Hypothalamus (tissue), 51 donors: Measurements from ENCODE around the gene LRBA.
"Not testable (repeated sequence)": the region's sequence is repeated elsewhere in the genome, so short reads cannot be mapped to it uniquely, and the experiment has no call there.

Source experiments
- DNase-seq, 51 donors: peaks; one replicate each; lab custom pipeline; 2025; lab: John Stamatoyannopoulos, UW

LRBA gene

GRCh38 chr4:150681063-150681462, 334.0 kb downstream of the LRBA start:
- no peak for DNase-seq

DNA sequence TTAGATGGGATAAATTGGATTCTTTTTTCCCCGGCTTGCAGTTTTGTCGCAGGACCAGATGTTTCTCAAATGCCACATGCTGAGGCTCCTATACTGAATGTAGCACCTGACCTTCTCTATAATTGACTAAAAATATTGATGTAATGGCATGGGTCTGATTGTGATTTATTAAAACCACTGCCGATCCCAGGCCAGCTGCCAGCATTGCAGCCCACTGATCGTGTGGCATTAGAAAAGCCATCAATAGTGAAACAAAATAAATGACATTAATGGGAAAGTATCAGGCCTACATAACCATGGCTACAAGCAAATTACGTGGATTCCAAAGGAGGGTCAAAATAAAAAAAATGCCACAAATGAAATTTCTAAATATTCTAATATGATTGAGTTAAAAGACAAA, 334.4 kb downstream of the LRBA start:
- DNase-seq: no peak

DNA sequence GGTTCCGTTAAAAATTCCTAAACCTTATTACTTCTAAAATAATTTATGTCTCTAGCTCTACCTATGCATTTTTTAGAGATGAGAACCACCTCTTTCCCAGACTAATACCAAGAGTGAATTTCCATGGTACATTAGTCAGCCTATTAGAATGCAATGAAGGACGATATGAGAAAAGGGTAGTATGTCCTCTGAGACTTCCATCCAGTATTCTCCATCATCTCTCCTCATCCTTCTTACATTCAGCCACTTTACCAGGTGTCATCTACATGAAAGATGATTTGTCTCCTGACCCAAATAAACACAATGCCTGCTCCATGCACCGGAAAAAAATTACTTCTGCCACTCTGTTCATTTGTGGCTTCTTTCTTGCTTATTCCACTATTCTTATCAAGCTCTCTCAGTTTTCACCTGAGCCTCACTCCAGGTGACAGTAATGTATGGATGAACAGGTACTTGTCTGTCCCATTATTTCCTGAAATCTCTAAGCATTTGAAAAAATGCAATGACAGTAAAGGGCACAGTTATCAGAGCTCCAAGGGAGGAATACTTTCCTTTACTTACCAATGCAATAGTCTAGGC, 335.2 kb downstream of the LRBA start:
- DNase-seq: no peak

DNA sequence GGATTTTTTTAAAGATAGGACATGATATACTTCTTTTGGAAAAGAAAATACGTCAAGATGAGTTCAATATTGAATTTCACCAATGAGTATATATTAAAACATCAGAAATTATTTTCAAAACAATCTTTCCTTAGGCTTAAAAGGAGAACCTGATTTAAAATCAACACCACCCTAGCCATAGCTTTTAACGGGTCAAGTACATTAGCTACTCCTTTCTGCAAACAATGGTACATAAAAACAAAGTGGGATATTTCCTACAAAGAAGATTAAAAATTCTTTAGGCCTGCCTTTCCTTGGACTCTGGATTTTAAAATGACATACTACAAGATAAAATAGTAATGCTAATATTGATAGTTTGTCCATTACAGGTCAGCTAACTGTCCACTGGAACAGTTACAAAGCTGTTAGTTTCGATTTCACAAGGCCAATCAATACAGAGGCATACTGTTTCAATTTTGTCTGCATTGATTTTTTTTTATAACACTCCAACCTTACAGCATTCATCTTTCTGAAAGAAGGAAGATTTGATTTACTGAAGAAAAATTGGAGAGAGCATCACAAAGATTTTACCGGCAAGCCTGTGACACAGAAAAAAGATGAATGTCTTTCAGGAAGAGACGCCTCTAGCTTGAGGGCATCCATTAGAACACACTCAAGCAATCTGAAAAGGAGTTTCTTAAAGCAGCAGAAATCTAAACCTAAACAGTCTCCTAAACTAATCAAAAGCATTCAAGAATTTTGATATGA, 335.9 kb downstream of the LRBA start:
- DNase-seq: no peak

- DNase-seq: no peak
Observed at GRCh38 chr4:150673793-150674192, 341.3 kb downstream of the LRBA start.

GRCh38 chr4:150668824-150669223, 346.3 kb downstream of the LRBA start:
- no peak for DNase-seq

DNA sequence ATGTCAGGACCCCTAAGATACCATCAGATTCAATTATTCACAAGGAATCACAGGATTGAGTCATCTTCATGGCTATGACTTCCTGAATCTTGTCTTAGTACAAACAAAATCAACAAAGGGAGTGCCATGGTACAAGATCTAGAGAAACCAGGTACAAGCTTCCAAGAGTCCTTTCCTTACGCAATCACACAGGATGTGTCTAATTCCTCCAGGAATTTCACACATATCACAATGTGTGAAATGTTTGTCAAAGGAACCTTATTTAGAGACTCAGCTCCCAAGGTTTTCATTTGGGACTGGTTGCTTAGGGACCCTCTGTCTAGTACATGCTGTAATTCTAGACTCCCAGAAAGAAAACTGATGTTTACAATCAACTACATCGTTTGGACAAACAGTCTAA, 350.1 kb downstream of the LRBA start:
- DNase-seq: no peak

DNA sequence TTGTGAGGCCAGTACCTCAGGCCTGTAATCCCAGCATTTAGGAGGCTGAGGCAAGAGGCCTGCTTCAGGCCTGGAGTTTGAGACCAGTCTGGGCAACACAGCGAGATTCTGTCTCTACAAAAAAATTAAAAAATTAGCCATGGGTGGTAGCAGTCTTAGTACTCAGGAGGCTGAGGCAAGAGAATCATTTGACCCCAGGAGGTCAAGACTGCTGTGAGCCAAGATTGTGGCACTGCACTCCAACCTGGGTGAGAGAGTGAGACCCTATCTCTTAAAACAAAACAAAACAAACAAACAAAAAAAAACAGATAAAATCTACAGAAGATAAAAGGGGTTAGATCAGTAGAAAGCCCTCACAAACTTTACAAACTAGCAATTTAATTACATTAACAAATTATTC, 352.4 kb downstream of the LRBA start:
- DNase-seq: no peak

GRCh38 chr4:150661551-150661950, 353.5 kb downstream of the LRBA start:
- not testable (repeated sequence) for DNase-seq

DNA sequence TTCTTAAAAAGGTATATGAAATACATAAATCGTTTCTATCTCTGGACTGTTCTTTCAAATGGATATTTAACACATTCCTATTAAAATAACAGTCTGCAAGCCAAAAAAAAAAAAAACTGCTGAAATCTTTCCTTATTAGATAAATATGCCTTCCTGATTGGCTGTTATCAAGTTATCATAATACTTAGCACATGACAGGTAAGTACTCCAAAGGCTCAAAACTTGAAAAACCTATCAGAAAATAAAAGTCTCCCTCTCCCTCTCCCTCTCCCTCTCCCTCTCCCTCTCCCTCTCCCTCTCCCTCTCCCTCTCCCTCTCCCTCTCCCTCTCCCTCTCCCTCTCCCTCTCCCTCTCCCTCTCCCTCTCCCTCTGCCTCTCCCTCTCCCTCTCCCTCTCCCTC, 356.8 kb downstream of the LRBA start:
- DNase-seq: not testable (repeated sequence)

DNA sequence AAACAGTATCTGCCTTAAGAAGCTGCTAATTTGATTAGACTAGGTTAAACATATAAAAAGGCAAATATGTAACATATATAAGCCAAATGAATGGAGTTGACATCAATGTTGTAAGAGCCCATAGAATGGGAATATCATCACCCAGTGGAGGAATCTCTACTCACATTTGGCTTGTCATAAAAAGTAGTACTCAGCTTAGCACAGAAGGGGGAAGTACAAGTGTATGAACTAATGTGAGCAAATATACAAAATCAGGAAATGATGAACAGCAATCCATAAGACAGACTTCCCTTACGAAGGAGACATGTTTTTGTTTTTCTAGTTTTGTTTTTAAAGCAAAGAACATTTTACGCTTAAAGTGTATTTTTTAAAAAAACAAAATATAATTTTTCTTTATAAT, 358.2 kb downstream of the LRBA start:
- no peak for DNase-seq

DNA sequence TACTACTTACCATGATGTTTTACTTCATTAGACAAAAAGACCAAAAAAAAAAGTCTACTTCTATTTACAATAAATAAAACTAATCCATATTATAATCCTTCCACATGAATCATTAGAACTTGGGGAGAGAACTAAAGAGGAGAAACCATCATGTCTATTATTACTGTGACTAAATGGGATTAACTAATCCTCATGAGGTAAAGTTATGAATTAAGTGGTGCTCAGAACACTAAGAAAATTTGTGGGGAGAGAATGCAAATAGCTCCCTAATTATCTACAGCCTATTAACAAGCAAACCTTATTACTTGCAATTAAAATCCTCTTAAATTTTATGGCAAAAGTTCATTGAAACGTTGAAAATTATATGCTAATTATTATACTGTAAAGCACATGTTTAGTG, 364.3 kb downstream of the LRBA start:
- no peak for DNase-seq

DNA sequence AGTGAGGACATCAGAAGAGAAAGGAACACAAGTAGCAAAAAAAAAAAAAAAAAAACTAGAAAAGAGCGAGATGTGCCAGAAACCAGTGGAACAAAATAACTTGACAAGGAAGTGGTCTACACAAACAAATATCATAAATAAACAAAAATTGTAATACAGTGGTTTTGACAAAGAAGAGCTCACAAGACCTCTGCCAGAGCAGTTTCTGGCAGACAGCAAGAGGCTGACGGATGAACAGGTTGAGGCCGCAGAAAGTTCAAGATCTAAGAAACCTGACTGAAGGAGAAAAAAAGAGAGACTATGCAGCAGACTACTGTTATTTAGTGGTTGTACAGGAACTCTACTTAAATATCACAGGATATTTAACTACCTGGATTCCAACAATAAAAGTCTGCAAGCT, 367.0 kb downstream of the LRBA start:
- no peak for DNase-seq

- no peak for DNase-seq
Observed at GRCh38 chr4:150647008-150647407, 368.1 kb downstream of the LRBA start.

GRCh38 chr4:150641612-150642011, 373.5 kb downstream of the LRBA start:
- DNase-seq: no peak

DNA sequence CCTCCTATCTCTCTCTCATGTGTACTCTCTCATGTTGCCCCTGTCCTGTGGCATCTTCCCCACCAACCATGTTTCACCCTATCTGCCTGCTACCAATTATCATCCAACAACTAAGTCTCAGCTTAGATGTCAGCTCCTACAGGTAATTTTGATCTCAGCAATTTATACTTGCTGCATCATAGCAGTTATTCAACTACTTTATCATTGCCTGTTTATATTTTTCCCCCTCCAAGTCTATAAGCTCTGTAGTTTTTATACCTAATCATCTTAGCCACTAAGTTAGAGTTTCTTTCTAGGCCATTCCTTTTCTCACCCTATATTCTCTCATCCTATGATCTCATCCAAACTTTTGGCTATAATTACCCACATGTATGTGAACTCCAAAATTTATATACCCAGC, 382.4 kb downstream of the LRBA start:
- DNase-seq: no peak

- no peak for DNase-seq
Observed at GRCh38 chr4:150628073-150628472, 387.0 kb downstream of the LRBA start.

GRCh38 chr4:150625033-150625432, 390.1 kb downstream of the LRBA start:
- DNase-seq: no peak

- DNase-seq: no peak
Observed at GRCh38 chr4:150624055-150624454, 391.0 kb downstream of the LRBA start.

- DNase-seq: no peak
Observed at GRCh38 chr4:150619042-150619441, 396.0 kb downstream of the LRBA start.

DNA sequence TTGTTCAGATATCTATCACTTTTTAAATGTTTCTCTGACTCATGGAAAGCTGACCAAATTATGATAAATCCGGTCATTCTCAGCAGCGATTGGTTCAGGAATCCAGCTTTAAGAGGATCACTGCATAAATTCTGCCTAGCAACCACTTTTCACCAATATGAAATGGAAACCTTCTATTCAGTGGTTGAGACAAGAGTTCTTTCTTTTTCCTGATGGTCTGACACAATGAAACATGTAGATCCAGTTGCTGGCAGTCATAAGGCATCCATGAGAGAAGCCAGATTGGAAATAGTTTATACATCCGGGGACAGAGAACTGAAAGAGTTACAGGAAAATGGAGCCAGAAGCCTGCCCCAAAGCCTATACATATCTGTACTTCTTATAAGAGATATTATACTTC, 406.0 kb downstream of the LRBA start:
- no peak for DNase-seq

DNA sequence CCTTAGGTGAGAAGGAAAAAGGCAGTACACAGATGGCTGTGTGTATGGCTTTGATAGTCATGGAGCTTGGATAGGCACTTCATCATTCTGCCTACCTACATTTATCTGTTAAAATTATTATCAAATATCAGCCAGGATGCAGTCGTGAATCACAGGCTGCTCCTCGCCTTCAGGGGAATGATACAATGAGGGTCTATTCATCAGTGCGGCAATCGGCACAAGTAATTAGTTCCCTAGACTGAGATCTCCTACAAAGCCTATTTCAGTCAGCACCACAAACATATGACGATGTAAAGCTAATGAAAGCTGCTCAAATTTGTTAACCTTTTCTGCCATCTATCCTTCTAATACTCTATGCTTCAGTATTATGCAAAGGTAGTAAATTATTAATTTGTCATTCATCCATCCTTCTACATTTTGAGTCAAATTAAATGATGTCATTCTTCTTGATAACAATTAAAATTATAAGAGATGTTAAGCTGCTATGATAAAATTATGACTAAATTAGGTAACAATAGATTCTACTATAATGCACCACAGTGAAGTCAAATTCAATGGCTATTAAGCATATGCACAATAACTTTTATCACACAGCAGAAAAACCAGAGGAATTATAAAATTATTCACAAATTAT, 414.2 kb downstream of the LRBA start:
- no peak for DNase-seq
